Lung (tissue), 12 donors: Measurements from ENCODE around the gene AKR1B15. TPM values are rescaled to one million over a fixed set of nuclear protein-coding genes. Genes with fewer than 3 reads are reported as not detected.
"Not testable (repeated sequence)": the region's sequence is repeated elsewhere in the genome, so short reads cannot be mapped to it uniquely, and the experiment has no call there.

ENCODE experiments used
- ATAC-seq: fragments of 200-7000 bp; cut with Tn5 transposase; one replicate; pipeline ENCODE4 v1.9.1; 2020; ENCODE audit warnings: moderate number of reproducible peaks; ENCODE audit not compliant: insufficient read depth, low FRiP score
- DNase-seq, 3 donors: peaks; one replicate each; pipeline ENCODE4 v3.0.0-alpha.2; 2013 to 2017
- H3K27ac ChIP-seq, 2 donors: one replicate each; pipeline ENCODE4 v1.5.1; 2013; ENCODE audit warnings: mild to moderate bottlenecking in 2 of 2, moderate library complexity in 2 of 2, control low read depth in 1 of 2, inconsistent platforms in 1 of 2, low read depth in 1 of 2, low read length in 1 of 2
- H3K27me3 ChIP-seq, 3 donors: one replicate each; pipeline ENCODE4 v1.5.1; 2013; ENCODE audit warnings: low read length in 2 of 3; ENCODE audit not compliant: control insufficient read depth in 3 of 3, insufficient read depth in 3 of 3
- H3K36me3 ChIP-seq, 4 donors: one replicate each; pipeline ENCODE4 v1.5.1; 2013; ENCODE audit warnings: low read length in 4 of 4, mild to moderate bottlenecking in 1 of 4, moderate library complexity in 1 of 4; ENCODE audit not compliant: control insufficient read depth in 4 of 4, insufficient read depth in 4 of 4
- H3K4me1 ChIP-seq, 5 donors: one replicate each; pipeline ENCODE4 v1.5.1; 2013; ENCODE audit warnings: low read length in 5 of 5, mild to moderate bottlenecking in 2 of 5, moderate library complexity in 1 of 5; ENCODE audit not compliant: control insufficient read depth in 5 of 5, insufficient read depth in 5 of 5
- H3K4me3 ChIP-seq: one replicate; pipeline ENCODE4 v1.5.1; 2013; ENCODE audit warnings: mild to moderate bottlenecking, control low read depth, moderate library complexity
- H3K9ac ChIP-seq, 2 donors: one replicate each; pipeline ENCODE4 v1.5.1; 2013; ENCODE audit warnings: low read length in 2 of 2, control low read depth in 1 of 2; ENCODE audit not compliant: insufficient read depth in 1 of 2
- H3K9me3 ChIP-seq, 4 donors: one replicate each; pipeline ENCODE4 v1.5.1; 2013; ENCODE audit warnings: low read length in 3 of 4, mild to moderate bottlenecking in 1 of 4, moderate library complexity in 1 of 4; ENCODE audit not compliant: control insufficient read depth in 4 of 4, insufficient read depth in 3 of 4
- CTCF ChIP-seq: IDR thresholded peaks from 2 replicates; pipeline ENCODE4 v1.5.1; 2012; ENCODE audit warnings: mild to moderate bottlenecking; ENCODE audit errors: control extremely low read depth, extremely low read depth
- WGBS, 2 donors: extraction: QIAGEN DNeasy Blood & Tissue Kit; methylation state at CpG; one replicate each; pipeline ENCODE4 v1.1.7; 2013; 5-methylcytosine and 5-hydroxymethylcytosine counted together
- polyA plus RNA-seq, 2 donors: library from polyadenylated mRNA; stranded (reverse); fragments of 200-250 nt; gene quantifications; one replicate each; pipeline ENCODE4 v1.2.1, GENCODE V29; 2013
- total RNA-seq, 2 donors: library from RNA; depleted of rRNA in 1 of 2; stranded (reverse); fragments of >200 nt in 1 of 2; gene quantifications; one replicate each; pipeline ENCODE4 v1.2.1, GENCODE V29; 2014 to 2021
- donor health status: control.
- donor health status: control.
- donor health status: Bipolar disorder and iron deficiency.
- donor health status: healthy.
- donor health status: DM: yes; HTN: yes; CAD: no.

Gene AKR1B15
- total and polyA plus RNA-seq, 4 donors: not detected

GRCh38 chr7:134535272-134535918, 13.5 kb upstream of the AKR1B15 start:
- no peak for ATAC-seq
- TF ChIP-seq CTCF: no peak
- WGBS, 2 donors: 62 to 75% methylated on average over 3 of the region's 3 CpGs
- Histone ChIP-seq H3K4me1 (no peaks in the 10 kb centered on the region), H3K9me3 (no peaks in the 10 kb centered on the region), H3K27ac (no peak overlapping the region), H3K27me3 (no peaks in the 10 kb centered on the region), H3K9ac (no peak overlapping the region), H3K4me3 (no peak overlapping the region), H3K36me3 (no peaks in the 10 kb centered on the region)
- no peak for DNase-seq

- no peak overlapping the region for H3K4me3 ChIP-seq
Measured at GRCh38 chr7:134535919-134536299, 13.0 kb upstream of the AKR1B15 start.

GRCh38 chr7:134536558-134536957, 12.4 kb upstream of the AKR1B15 start:
- not testable (repeated sequence) for H3K27ac ChIP-seq, ATAC-seq, H3K4me3 ChIP-seq

More at GRCh38 chr7:134535919-134536299, 13.0 kb upstream of the AKR1B15 start:
- no peak overlapping the region for H3K9ac ChIP-seq
- H3K36me3 ChIP-seq: no peaks in the 10 kb centered on the region
- no peak for TF ChIP-seq CTCF
- 84 to 86% methylated on average over 3 of the region's 3 CpGs for WGBS, 2 donors
- no peak overlapping the region for H3K27ac ChIP-seq
- no peaks in the 10 kb centered on the region for H3K4me1 ChIP-seq
- ATAC-seq (no peak), DNase-seq (no peak)
- no peaks in the 10 kb centered on the region for H3K9me3 ChIP-seq
- peaks cover 0 to 3% (median 0%) of the 10 kb centered on the region in 3 donors for H3K27me3 ChIP-seq

GRCh38 chr7:134537273-134537781, 11.6 kb upstream of the AKR1B15 start:
- H3K27ac ChIP-seq, H3K9me3 ChIP-seq, H3K27me3 ChIP-seq, H3K4me3 ChIP-seq, H3K4me1 ChIP-seq, H3K9ac ChIP-seq, ATAC-seq, H3K36me3 ChIP-seq, DNase-seq: not testable (repeated sequence)
- WGBS, 2 donors: 74 to 85% methylated on average over 5 of the region's 5 CpGs

More at GRCh38 chr7:134536558-134536957, 12.4 kb upstream of the AKR1B15 start:
- WGBS, 2 donors: 83 to 95% methylated on average over 3 of the region's 3 CpGs
- not testable (repeated sequence) for H3K27me3 ChIP-seq, H3K9me3 ChIP-seq, H3K9ac ChIP-seq, H3K36me3 ChIP-seq, H3K4me1 ChIP-seq, DNase-seq
